IgD-negative memory B cell (primary cell): ENCODE data around the gene PRMT7. TPM values are rescaled to one million over a fixed set of nuclear protein-coding genes. Genes with fewer than 3 reads are reported as not detected.
A peak's percentile ranks its signal among the peaks of the same experiment; 100 is the strongest.

Experiments
- H3K27ac Mint-ChIP-seq, 3 donors: one replicate each; pipeline ENCODE4 v1.8.0; 2020 to 2022; ENCODE audit warnings: mild to moderate bottlenecking in 3 of 3, mixed read lengths in 3 of 3, moderate library complexity in 1 of 3
- H3K27me3 Mint-ChIP-seq: one replicate; pipeline ENCODE4 v1.8.0; 2021; ENCODE audit warnings: mixed read lengths
- H3K36me3 Mint-ChIP-seq: one replicate; pipeline ENCODE4 v1.8.0; 2020; ENCODE audit warnings: mild to moderate bottlenecking, mixed read lengths
- H3K4me1 Mint-ChIP-seq, 3 donors: one replicate each; pipeline ENCODE4 v1.8.0; 2020 to 2022; ENCODE audit warnings: mixed read lengths in 3 of 3, mild to moderate bottlenecking in 1 of 3
- H3K4me3 Mint-ChIP-seq, 4 donors: one replicate each; pipeline ENCODE4 v1.8.0; 2020 to 2022; ENCODE audit warnings: mild to moderate bottlenecking in 4 of 4, mixed read lengths in 4 of 4, moderate library complexity in 3 of 4
- H3K9me3 Mint-ChIP-seq, 3 donors: one replicate each; pipeline ENCODE4 v1.8.0; 2020 to 2021; ENCODE audit warnings: mixed read lengths in 3 of 3, mild to moderate bottlenecking in 1 of 3
- polyA plus RNA-seq: library from polyadenylated mRNA; unstranded; fragments of 300-500 nt; fragmentation: Illumina TruSeq; gene quantifications from one replicate; pipeline ENCODE4 v1.2.3, GENCODE V29; 2021

The PRMT7 gene
- polyA plus RNA-seq, 1 donor from 2014 or later: 22.8 TPM

DNA sequence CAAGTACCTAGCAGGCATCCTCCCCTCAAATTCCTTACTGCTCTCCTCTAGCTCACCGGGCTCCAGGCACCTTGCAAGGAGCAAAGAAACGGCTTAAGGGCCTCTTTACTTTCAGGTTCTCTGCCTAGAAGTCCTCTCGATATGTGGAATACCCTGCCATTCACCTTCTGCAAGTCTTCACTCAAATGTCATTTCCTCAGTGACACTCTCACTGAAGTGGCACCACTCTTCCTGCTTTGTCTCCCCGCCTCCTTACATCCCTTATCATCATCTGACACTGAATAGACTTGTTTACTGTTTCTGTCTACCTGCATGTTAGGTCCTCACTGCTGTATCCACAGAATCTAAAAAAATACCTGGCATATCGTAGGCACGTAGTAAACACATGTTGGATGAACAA lies 1.0 kb upstream of the PRMT7 start:
- no peaks in the 10 kb centered on the region for H3K36me3 Mint-ChIP-seq
- peak overlapping the region; percentile 94 to 99 (median 98) for H3K4me3 Mint-ChIP-seq
- no peaks in the 10 kb centered on the region for H3K27me3 Mint-ChIP-seq
- peaks cover 26 to 33% (median 31%) of the 10 kb centered on the region in 3 donors for H3K4me1 Mint-ChIP-seq
- peak overlapping the region in 2 of 3 donors; percentile 57 to 95 for H3K27ac Mint-ChIP-seq
- H3K9me3 Mint-ChIP-seq: no peaks in the 10 kb centered on the region

DNA sequence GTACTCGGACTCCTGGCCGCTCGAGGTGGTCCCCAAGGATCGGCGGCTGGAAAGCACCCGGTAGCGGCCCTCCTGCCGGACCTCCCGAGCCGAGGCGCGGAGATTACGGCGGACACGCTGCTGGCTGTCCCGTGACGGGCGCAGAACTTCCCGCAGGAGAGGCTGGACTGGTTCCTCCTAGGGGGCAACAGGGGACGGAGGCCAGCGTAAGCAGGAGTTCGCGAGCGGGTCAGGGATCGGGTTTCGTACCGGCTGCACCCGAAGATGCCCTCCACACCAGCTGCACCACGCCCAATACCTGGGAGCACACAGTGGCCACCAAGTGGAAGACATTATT lies 414 bp upstream of the PRMT7 start:
- H3K27ac Mint-ChIP-seq: peak overlapping the region; percentile 57 to 99 (median 95)
- peak overlapping the region; percentile 94 to 99 (median 98) for H3K4me3 Mint-ChIP-seq
- no peaks in the 10 kb centered on the region for H3K9me3 Mint-ChIP-seq
- no peaks in the 10 kb centered on the region for H3K27me3 Mint-ChIP-seq
- H3K4me1 Mint-ChIP-seq: peaks cover 26 to 31% (median 30%) of the 10 kb centered on the region in 3 donors
- H3K36me3 Mint-ChIP-seq: no peaks in the 10 kb centered on the region

DNA sequence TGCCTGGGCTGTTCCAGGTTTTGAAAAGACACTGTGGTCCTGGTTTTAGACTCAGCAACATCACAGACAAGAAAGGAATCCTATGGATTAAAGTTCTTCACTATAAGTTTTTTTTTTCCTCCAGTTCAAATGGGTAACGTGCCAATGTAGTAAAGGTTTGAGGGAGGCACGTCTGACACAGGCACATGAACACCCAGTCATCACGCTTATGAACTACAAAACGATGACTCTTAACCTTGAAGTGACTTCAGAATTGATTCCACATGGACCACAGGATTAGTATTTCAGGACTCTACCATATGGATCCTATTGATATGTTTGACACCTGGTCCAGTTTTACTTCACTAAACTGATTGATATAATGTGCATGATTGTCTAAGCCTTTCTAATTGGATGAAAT lies 2.3 kb downstream of the PRMT7 start:
- H3K4me1 Mint-ChIP-seq: peaks cover 26 to 31% (median 29%) of the 10 kb centered on the region in 3 donors
- H3K27me3 Mint-ChIP-seq: no peaks in the 10 kb centered on the region
- H3K9me3 Mint-ChIP-seq: no peaks in the 10 kb centered on the region
- H3K27ac Mint-ChIP-seq: no peak overlapping the region
- no peaks in the 10 kb centered on the region for H3K36me3 Mint-ChIP-seq
- peak overlapping the region in 2 of 4 donors; percentile 10 to 84 for H3K4me3 Mint-ChIP-seq

DNA sequence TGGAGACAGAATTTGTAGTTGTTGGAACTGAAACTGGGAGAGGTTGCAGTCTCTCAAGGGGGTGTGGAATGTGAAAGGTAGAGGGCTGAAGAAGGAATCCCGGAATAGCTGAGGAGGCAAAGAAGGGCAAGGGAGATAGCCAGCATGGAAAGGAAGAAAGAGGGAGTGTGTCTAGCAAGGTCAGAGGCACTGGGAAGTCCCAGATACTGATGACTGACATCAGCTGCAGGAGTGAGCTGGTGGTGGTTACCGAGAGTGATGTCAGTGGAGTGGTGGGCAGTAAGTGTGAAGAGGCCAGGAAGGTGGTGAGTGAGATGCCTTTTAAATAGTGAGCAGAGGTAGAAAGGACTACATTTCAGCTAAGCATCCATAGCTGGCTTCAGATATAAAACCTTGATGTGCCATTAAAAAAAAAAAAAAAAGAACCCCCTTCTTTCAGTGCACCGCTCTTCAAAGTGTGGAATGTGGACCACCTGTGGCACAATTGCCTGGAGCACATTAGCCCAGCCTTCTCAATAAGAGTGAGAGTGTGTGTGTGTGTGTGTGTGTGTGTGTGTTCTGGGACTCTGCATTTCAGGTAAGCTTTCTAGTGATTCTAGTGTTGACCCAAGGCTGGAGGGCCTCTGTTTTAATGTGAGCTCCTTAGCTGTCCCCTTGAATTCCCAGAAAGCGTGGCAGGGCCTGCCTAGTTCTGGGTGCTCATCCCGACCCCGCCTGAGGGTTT lies 8.5 kb downstream of the PRMT7 start:
- Mint-ChIP-seq H3K27me3 (no peaks in the 10 kb centered on the region), H3K4me3 (peak overlapping the region in 1 of 4 donors; percentile 17), H3K9me3 (no peaks in the 10 kb centered on the region), H3K27ac (peak overlapping the region in 1 of 3 donors; percentile 76), H3K36me3 (no peaks in the 10 kb centered on the region), H3K4me1 (peaks cover 0 to 9% (median 6%) of the 10 kb centered on the region in 3 donors)

DNA sequence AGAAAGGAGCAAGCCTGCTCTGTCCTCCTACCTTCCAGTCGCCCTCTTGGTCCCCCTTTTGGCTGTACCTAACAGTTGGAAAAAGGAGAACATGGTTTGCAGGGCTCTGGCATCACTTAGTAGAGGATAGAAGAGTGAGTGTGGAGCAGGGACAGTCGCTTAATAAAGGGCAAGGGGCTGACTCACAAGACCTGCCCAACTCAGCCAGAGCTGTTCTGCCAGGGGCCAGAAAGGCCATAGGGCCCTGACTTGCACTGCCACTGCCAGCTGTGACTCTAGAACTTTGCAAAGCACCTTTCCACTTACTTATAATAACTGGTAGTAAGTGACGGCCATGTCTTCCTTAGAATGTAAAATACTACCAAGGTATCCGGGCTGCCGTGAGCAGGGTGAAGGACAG lies 13.5 kb downstream of the PRMT7 start:
- peaks cover 0 to 6% (median 2%) of the 10 kb centered on the region in 3 donors for H3K4me1 Mint-ChIP-seq
- no peak overlapping the region for H3K4me3 Mint-ChIP-seq
- H3K9me3 Mint-ChIP-seq: no peaks in the 10 kb centered on the region
- no peaks in the 10 kb centered on the region for H3K36me3 Mint-ChIP-seq
- no peaks in the 10 kb centered on the region for H3K27me3 Mint-ChIP-seq
- no peak overlapping the region for H3K27ac Mint-ChIP-seq

DNA sequence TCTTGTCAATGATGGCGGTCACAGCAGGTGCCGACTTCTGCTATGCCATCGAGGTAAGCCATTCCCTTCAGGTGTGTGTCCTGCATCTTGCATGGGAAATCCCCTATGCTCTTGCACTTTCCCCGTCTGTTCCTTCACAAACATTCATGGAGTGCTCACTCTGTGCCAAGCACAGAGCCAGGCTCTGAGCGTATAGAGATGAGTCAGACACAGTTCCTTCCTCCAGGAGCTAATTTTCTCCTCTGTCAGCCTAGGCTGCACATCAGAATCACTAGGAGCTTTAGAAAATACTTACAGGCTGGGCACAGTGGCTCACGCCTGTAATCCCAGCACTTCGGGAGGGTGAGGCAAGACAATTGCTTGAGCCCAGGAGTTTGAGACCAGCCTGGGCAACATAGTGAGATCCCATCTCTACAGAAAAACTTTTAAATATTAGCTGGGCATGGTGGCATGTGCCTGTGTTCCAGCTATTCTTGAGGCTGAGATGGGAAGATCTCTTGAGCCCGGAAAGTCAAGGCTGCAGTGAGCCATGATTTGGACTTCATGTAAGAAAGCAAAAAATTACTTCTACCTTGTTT lies 14.1 kb downstream of the PRMT7 start:
- H3K4me1 Mint-ChIP-seq: peaks cover 0 to 4% (median 2%) of the 10 kb centered on the region in 3 donors
- H3K36me3 Mint-ChIP-seq: no peaks in the 10 kb centered on the region
- no peaks in the 10 kb centered on the region for H3K9me3 Mint-ChIP-seq
- H3K27me3 Mint-ChIP-seq: no peaks in the 10 kb centered on the region
- no peak overlapping the region for H3K4me3 Mint-ChIP-seq
- H3K27ac Mint-ChIP-seq: no peak overlapping the region

DNA sequence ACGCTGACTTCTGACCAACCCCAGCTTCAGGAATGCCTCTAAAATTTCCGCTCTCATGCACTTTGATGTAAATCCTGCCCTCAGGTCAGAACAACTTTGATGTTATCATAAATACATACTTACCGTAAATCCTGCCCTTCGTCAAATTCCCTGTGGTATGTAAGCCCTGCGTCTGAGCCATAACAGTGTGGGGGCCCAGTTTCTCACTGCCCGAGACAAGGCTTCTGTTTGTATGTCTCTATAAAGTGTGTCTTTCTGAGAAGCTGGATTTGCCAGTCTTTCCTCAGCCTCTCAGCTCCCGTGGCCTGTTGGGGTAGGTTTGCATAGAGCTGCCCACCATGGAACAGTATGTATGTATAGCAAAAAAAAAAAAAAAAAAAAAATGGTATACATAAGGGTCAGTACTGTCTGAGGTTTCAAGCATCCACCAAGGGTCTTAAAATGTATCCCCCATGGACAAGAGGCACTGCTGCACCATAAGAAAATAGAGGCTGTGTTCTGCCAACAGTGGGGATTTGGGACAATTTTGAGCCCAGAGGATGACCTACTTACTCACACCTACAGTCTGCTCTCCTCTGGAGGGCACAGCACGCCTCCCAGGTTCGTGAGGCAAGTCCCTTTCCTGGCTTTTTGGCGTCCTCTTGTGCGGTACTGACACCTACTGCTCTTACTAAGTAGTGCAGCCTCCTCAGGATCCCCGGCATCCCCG lies 17.5 kb downstream of the PRMT7 start:
- Mint-ChIP-seq H3K9me3 (no peaks in the 10 kb centered on the region), H3K4me3 (no peak overlapping the region), H3K27ac (no peak overlapping the region), H3K36me3 (no peaks in the 10 kb centered on the region), H3K27me3 (no peaks in the 10 kb centered on the region), H3K4me1 (peaks cover 8 to 12% (median 10%) of the 10 kb centered on the region in 3 donors)

DNA sequence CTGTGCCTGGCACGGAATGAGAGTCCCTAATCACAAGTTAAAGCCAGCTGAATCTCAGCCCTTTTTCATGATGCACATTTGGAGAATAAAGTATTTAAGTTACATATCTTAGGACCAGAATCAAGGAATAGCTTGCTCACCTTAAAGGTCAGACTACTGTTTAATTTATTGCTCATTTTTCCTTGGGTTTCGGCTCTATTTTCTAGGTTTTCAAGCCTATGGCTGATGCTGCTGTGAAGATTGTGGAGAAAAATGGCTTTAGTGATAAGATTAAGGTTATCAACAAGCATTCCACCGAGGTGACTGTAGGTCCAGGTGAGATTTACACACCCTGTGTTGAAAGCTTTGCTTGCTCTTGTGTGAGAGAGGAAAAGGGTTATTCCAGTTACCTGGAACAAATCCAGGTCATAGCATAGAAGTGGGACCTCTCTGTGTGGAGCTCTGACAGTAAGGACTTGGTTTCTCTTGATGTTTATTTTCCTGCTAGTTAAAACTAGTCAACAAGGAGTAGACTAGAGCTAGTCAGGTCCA lies 18.1 kb downstream of the PRMT7 start:
- H3K36me3 Mint-ChIP-seq: no peaks in the 10 kb centered on the region

DNA sequence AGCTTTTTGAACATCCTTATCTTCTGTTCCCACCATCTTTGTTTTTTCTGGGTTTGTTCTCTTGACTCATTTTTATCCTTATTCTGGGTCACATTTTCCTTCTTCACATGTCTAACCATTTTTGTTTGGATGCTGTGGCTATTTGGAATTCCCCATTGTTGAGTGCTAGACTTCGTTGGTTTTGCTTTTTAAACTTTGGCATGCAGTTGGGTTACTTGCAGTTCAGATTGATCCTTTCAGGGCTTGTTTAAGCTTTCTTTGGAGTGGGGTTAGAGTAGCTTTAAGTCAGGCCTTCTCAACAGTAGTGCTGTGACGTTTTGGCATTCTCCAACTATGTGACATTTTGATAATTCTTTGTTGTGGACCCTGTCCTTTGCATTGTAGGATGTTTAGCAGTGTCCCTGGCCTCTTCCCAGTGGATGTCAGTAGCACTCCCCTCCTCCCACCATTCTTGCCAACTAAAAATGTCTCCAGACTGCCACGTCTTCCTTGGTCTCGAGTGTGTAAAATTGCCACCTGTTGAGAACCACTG lies 21.1 kb downstream of the PRMT7 start:
- no peaks in the 10 kb centered on the region for H3K27me3 Mint-ChIP-seq
- peak overlapping the region in 1 of 3 donors; percentile 6 for H3K27ac Mint-ChIP-seq
- H3K4me1 Mint-ChIP-seq: peaks cover 12 to 16% (median 12%) of the 10 kb centered on the region in 3 donors
- H3K36me3 Mint-ChIP-seq: no peaks in the 10 kb centered on the region
- no peaks in the 10 kb centered on the region for H3K9me3 Mint-ChIP-seq
- H3K4me3 Mint-ChIP-seq: peak overlapping the region in 1 of 4 donors; percentile 45

More for the DNA sequence above, 18.1 kb downstream of the PRMT7 start:
- Mint-ChIP-seq H3K27me3 (no peaks in the 10 kb centered on the region), H3K27ac (no peak overlapping the region), H3K4me3 (no peak overlapping the region), H3K9me3 (no peaks in the 10 kb centered on the region), H3K4me1 (peaks cover 8 to 12% (median 10%) of the 10 kb centered on the region in 3 donors)

DNA sequence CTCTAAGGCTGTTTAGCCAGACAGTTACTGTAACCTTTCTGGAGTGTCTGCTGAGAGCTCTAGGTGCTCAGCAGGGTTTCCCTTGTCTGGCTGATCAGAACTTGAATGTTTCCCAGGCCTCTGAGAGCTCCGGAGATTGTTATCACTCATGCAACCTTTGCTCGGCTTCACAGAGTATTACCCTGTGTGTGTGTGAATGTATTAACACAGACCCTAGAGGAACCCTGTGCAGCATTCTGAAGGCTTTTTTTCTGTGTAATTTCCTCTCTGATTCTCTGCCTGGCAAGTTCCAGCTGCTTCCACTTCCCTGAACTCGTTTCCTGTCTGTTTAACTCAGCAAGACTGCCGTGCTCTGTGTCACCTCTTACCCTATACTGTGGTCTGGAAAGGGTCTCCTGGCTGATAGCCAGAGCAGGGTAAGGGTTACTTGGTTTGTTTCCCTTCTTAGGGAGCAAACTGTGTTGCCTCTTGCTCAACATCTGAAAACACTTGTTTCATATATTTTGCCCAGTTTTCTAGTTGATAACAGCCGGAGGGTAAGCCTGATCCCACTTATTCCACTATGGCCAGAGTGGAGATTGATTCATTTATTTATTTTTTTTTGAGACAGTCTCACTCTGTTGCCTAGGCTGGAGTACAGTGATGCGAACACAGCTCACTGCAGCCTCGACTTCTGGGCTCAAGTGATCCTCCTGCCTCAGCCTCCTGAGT lies 21.7 kb downstream of the PRMT7 start:
- H3K4me1 Mint-ChIP-seq: peaks cover 9 to 16% (median 12%) of the 10 kb centered on the region in 3 donors
- no peak overlapping the region for H3K4me3 Mint-ChIP-seq
- H3K27ac Mint-ChIP-seq: peak overlapping the region in 1 of 3 donors; percentile 6
- H3K27me3 Mint-ChIP-seq: no peaks in the 10 kb centered on the region
- H3K36me3 Mint-ChIP-seq: no peaks in the 10 kb centered on the region
- no peaks in the 10 kb centered on the region for H3K9me3 Mint-ChIP-seq

DNA sequence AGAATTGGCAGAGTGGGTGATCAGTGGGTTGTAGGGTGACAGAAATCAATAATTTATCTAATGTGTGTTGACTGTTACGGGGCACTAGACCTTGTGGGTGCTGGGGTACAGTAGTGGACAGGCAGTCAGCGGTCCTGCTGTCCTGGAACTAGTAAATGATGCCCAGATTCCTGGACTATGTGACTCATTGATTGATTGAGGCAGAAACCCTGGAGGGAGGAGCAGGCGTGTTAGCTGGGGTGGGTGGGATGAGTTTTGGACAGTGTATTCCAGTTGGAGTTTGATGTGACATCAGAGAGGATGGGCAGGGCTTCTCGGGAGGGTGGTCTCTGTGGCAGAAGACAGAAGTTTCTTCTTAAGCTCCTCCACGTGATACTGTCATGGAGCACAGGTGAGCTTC lies 24.4 kb downstream of the PRMT7 start:
- H3K27ac Mint-ChIP-seq: peak overlapping the region in 1 of 3 donors; percentile 61
- H3K4me3 Mint-ChIP-seq: no peak overlapping the region
- no peaks in the 10 kb centered on the region for H3K27me3 Mint-ChIP-seq
- peaks cover 3% of the 10 kb centered on the region for H3K36me3 Mint-ChIP-seq
- peaks cover 8 to 16% (median 11%) of the 10 kb centered on the region in 3 donors for H3K4me1 Mint-ChIP-seq
- H3K9me3 Mint-ChIP-seq: no peaks in the 10 kb centered on the region

DNA sequence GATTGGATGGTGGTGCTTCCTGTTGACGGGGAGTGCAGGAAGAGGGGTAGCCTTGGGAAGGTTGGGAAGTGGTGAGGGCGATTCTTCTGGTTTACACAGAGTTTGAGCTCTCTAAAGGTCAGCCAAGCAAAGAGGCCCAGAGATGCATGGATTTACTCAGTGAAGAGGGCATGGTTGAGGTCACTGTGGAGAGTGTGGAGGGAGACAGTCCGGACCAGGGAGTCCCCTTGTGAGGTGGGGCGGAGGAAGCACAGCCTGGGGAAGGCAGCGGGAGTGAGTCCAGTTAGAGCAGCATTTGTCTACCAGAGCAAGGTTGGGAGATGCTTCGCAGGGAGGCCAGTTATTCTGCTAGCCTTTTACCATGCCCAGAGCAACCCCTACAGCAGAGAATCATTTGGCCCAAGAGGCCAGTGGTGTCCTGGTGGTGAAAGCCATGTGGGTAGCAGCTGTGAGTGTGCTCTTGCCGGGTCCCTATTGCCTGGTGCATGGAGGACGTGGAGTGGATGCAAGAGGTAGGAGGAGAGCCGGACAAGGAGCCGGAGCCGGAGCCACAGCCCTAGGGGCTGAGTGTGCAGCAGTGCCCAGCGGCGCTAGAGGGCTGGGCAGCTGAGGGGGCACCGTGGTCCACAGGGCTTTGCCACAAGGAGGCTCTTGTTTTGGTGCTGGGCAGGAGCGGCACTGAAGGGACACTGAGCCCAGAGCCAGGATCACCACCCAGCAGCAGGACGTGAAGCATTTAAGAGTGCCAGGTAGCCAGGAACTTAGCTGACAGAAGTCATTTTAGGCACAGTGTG lies 27.7 kb downstream of the PRMT7 start:
- Mint-ChIP-seq H3K27me3 (no peaks in the 10 kb centered on the region), H3K27ac (no peak overlapping the region), H3K4me1 (peaks cover 0 to 6% (median 6%) of the 10 kb centered on the region in 3 donors), H3K9me3 (no peaks in the 10 kb centered on the region), H3K36me3 (peaks cover 6% of the 10 kb centered on the region), H3K4me3 (no peak overlapping the region)

DNA sequence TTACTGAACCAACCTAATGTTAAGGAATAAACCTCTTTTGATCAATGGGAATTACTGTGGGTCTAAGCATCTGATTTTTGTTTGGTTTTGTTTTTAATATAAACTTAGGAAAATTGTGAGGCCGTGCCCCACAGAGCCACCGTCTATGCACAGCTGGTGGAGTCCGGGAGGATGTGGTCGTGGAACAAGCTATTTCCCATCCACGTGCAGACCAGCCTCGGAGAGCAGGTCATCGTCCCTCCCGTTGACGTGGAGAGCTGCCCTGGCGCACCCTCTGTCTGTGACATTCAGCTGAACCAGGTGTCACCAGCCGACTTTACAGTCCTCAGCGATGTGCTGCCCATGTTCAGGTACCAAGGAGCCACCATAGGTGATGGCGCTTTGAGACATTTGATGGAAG lies 28.4 kb downstream of the PRMT7 start:
- H3K4me1 Mint-ChIP-seq: peaks cover 0 to 5% (median 3%) of the 10 kb centered on the region in 3 donors
- H3K4me3 Mint-ChIP-seq: no peak overlapping the region
- H3K27ac Mint-ChIP-seq: no peak overlapping the region
- H3K36me3 Mint-ChIP-seq: peaks cover 6% of the 10 kb centered on the region
- H3K9me3 Mint-ChIP-seq: no peaks in the 10 kb centered on the region
- no peaks in the 10 kb centered on the region for H3K27me3 Mint-ChIP-seq

DNA sequence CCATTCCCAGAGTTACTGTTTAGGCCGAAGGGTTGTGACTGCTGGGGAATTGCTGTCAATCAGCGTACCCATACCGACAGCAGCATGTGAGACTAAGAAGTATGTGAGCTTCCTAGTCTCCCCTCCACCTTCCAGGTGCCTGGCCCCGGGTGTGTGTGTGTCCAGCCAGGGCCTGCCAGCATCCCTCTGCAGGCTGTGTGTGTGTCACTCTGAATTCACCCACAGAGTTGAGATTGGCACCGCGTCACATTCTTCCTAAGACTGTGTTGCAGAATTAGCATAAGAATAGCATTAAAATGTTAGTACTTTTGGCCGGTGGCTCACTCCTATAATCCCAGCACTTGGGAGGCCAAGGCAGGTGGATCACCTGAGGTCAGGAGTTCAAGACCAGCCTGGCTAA lies 31.8 kb downstream of the PRMT7 start:
- H3K4me3 Mint-ChIP-seq: no peak overlapping the region
- H3K36me3 Mint-ChIP-seq: peaks cover 10% of the 10 kb centered on the region
- H3K9me3 Mint-ChIP-seq: no peaks in the 10 kb centered on the region
- H3K27ac Mint-ChIP-seq: peak overlapping the region in 1 of 3 donors; percentile 31
- H3K27me3 Mint-ChIP-seq: no peaks in the 10 kb centered on the region
- peaks cover 0 to 3% (median 0%) of the 10 kb centered on the region in 3 donors for H3K4me1 Mint-ChIP-seq
